Activated T-helper 9 cell treated with anti-CD3 and anti-CD28 coated beads, Interleukin-2, amount 50 U/mL, for 16 hours (primary cell): ENCODE results near the gene ERN2.

Source experiments
- DNase-seq: peaks from one replicate; pipeline ENCODE4 v3.0.0-alpha.2; 2020; ENCODE audit warnings: low read depth

ERN2 gene

DNA sequence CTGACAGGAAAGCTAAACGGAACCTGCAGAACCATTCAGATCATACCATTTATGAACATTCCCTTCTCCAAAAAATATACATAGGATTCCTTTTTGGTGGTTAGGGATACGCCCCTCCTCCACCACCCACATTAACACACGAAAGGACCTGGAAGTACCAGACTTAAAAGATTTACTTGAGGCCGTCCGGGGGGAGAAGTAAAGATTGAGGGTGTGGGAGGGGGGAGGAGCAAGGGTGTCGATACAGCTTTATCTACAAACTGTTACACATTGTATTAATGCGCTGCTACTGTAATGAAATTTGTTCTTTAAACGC lies 72.4 kb downstream of the ERN2 start:
- peak; percentile 6 for DNase-seq
